Measurements from ENCODE around the gene CAPZB.

CAPZB gene

DNA sequence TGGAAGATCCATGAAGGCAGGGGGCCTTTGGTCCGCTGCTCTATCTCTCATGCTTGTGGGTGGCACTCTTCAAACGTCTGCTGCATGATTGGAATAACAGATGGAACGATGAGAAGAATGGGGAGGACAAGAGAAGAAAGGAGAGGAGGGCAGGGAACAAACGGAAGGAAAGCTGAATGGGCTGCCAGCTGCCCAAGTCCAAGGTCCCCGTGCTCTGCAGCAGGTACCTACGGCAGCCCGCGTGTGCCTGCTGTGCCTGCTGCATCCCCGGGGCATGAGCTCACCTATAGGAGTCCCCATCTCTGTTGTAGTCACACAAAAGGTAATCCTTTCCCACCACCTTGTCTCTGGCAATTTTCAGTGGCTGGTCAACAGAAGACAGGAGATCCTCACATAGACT, 100.1 kb downstream of the CAPZB start:
- no peak for DNase-seq (ENCODE audit: low spot score)

DNA sequence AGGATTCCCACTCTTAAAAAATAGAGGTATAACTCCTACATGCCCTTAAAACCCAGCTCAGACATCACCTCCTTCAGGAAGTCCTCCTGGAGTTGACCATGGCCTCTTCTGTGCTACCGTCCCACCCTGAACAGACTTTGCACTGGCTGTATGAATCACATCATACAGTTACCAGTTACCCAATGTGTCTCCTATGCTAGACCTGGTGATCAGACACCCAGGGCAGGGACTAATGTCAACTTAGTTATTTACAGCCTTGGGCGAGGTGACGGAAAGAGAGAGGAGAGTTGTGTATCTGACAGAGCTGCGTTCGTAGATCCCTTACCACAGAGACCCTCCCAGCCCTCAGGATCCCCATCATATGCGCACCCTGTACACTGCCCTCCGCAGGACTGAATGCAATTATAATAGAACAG, 100.6 kb downstream of the CAPZB start:
- DNase-seq (ENCODE audit: low spot score), result no peak

DNA sequence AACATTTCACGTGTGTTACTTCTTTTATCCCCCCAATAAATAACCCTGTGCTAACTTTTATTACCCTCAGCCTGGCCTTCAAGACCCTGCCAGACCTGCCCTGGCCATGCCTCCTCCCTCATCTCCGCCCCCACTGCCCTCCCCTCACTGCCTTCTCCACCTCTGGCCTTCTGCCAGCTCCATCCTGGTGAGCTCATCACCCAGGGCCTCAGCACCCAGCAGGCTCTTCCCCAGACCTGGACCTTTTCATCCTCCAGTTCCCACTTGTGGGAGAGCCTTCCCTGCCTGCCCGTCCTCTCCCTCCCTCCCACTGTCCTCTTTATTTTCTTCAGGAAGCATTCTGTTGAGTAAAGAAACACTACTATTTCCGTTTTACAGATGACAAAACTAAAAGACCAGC, 101.2 kb downstream of the CAPZB start:
- DNase-seq (ENCODE audit: low spot score), result no peak

DNA sequence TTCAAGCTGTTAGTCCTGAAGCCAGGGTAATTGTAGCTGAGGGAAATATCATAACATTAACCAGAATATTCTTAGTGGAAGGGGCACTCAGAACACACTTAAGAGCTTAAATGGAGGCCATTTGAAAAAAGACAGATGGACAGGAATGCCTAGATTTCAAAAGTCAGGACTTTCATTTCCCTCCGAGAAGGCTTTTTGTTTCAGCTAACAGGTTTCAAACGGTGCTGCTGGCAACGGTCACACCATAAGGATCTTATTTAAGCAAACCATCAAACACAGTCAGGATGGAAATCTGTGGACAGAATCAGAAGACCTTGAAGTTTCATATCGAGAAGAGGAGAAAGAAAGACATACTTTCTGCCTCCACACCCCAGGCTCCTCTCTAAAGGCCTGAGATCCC, 103.1 kb downstream of the CAPZB start:
- DNase-seq (ENCODE audit: low spot score), result no peak

DNA sequence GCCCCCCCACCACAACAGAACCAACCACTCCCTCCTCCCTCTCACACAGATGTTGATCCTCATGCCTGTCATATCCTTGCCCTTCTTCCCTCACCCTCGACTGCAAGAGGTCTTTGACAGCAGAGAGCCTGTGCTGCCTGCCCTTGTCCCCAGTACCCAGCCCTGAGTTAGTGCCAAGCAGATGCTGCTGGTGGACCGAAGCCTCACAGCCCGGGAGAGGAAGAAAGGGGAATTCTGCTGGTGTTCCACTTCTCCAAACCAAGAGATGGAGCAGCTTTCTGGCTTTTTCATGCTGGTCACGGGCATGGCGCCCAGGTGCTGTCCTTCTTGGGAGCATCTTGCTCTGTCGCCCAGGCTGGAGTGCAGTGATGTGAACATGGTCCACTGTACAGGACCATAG, 104.1 kb downstream of the CAPZB start:
- DNase-seq (ENCODE audit: low spot score), result no peak

DNA sequence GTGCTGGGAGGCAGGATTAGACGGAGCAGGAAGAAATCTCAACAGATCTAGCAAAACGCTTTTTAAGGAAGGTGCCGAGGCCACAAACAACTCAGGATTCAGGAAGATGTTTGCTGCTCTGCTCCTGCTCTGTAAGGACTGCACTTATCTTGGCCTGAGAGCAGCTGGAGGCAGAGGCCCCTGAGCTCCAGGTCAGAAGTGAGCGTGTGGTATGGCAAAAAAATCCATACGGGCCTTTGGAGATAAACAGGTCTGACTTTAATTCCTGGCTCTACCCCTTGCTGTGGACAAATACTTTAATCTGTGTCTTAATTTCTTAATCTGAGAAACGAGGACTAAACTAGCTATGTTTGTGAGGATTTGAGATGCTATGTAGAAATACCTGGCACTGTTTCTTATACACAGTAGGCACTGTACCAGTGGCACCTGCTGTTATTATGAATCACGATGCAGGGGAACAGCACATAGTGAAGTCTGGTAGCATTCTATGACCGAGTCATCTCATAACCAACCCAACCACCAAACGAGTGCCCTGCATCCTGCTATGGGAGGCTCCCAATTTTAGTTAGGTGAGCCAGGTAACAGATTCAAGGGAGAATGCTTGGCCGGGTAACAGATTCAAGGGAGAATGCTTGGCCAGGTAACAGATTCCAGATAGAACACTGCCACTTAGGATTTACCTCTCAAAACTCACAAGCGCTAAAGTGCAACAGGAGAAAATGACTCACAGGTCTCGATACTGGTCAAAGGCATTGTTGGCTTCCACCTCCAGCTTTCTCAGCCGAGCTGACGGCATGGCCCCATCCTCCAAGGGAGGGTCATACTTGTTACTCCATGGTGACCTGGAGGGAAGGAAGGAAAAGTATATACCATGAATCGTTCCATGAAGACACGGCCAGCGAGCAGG, 107.3 kb downstream of the CAPZB start:
- DNase-seq (ENCODE audit: low spot score), result no peak

DNA sequence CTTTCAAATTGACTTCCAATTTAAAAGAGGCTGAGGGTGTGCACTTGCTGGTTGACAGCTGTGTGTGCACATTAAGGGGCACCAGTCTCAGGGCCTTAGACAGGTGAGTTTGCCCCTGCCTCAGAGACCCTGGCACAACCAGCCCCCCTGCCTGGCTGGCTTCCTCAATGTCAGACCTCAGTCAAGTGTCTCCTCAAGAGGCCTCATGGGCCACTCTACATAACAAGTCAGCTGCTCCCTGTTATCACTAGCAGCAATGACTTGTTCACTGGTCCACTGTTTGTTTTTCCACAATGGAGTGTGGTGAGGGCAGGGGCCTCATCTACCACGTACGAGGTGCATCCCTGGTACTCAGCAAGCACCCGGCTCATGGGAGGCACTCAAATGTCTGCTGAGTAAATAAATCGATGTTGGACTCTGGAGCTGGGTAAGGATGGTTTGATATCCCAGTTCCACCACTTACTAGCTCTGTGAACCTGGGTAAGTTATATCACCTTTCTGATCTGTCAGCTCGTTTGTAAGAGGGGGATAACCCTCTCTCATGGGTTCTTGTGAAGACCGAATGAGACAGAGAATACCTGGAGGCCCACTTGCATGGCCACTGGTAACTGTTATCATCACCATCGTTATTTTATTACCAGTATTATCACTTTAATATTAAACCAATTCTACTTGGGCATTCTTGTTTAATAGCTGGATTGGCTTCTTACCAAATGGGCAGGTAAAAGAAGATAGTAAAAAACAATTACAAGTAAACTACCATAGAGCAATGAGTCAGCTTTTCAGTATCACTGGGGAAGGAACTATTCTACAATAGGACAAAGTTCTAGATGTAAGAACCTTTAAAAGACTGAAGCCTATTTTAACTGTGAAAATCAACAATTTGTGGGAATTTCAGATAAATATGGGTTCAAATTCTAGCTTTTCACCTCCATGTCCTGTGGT, 108.6 kb downstream of the CAPZB start:
- DNase-seq (ENCODE audit: low spot score), result no peak

DNA sequence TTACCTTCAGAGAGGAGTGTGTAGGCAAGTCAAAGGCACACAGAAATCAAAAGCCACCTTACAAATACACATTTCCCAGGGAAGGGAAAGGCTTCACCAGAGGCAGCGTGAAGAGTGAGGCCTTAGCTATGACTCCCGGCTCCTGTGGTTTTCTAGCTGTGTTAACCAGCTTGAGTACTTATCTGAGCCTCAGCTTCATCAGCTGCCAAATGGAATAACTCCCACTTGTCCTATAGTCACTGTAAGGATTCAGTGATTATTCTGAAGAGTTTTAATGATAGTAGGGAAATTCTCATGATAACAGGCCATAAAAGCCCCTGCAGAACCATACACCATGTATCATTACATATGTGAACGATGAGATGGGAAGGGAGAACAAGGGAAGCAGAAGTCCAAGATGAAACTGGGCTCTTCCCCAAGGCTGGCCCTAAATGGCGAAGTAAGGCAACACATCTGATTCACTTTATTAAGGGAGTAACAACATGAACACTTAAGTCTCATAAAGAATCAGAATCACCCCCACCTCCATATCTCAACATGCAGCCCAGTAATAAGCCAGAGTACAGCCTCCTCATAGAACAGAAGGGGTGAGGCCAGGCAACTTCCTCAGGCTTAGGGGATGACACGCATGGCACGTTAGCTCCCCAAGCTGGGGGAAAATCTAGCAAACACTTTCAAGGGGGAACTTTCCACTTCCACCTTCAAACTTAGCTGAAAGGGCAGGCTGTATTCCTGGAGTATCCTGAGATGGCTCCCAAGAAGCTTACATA, 109.5 kb downstream of the CAPZB start:
- no peak for DNase-seq (ENCODE audit: low spot score)

DNA sequence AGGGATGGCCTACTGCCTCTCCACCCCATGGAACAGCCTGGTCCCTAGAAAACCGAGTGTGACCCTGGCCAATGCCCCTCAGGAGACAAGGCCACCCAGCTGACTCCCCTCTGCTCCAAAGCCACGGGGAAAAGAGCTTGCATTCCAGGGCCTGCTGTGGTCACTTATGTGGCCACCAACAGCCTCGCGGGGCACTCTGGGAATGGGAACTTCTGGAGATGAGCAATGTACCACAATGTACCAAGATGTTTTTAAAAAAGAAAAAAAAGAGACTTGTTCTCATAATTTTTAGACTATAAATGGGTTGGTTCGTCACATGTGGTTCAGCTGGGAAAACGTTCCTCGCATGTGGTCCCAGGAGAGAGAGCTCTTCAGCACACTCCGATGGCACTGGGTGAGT, 110.4 kb downstream of the CAPZB start:
- no peak for DNase-seq (ENCODE audit: low spot score)

DNA sequence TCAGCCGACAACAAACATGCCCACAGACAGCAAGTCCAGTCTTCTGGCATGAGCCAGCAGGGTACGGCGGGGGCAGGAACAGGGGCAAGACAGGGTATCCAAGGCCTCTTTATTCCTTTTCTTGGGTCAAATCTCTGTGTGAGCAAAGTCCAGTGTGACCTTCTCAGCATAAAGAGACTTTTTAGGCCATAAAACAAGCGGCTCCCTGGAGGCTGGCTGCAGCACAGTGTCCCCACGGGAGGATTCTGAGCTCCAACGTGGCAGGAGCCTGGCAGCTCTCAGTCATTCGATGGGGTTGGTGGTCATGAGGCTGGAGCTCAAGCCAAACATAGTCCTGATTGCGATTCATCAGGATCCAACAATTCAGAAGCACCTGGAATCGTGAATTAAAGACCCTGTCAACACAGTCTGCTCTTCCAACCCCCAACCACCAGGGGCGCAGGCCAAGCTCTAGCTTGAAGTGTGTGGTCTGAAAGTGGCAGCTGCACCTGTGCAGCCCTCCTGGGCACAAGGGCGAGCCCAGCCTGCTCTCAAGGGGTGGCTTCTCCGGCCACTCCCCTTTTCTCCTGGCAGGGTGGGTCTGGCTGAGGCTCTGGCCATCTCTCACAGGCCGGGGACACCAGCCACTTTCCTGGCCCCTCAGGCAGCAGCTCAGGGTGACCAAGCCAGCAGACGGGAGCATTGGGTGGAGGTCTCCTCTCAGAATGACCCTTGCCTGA, 111.1 kb downstream of the CAPZB start:
- peak; percentile 51 for DNase-seq (ENCODE audit: low spot score)

DNA sequence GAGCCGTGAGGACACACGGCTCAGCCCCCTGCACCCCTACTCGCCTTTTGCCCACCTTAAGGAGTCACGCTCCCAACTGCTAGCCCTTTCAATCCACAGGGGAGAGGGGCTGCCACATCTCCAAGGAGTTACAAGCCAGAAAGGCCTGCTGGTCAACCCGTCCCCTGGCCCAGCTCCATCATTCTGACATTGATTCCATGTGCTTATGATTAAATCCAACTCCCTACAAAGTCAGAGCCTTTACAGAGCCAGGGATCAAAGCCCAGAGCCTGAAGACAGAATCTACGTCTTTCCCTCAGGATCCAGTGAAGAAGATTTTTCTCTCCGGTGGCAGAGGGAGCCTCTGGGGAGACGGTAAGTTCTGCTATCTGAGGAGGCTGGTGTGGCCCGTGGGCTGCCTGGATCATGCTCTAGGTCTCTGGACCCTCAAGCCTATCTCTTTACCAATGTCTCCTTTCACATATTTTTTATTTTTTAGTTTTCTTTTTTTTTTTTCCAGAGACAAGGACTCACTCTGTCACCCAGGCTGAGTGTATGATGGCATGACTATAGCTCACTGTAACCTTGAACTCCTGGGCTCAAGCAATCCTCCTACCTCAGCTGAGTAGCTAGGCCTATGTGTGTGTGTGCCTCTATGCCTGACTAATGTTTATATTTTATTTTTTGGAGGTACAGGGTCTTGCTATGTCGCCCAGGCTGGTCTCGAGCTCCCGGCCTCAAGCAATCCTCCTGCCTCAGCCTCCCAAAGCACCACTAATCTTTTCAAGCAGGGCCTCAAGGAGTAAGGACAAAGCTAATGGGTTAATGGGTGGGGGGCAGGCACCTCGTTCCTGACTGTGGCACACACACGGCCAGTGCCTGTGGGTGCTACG, 111.9 kb downstream of the CAPZB start:
- DNase-seq (ENCODE audit: low spot score), result no peak

DNA sequence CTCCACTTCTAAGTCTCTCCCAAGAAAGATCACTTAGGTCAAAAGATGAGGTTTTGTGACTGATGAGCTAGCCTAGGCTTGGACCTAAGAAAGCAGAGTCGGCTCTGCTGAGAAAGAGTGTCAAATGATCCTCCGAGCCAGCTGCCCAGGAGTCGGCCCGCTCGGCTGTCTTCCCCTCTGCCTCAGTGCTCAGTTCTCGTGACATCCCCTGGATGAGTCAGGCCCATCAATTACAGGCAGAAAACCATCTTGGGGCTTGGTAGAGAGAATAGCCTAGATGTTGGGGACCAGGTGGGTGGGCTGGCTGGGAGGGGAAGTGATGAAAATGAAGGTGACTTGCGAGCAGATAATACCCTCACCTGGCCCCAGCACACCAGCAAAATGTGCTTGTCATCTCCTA, 112.7 kb downstream of the CAPZB start:
- no peak for DNase-seq (ENCODE audit: low spot score)

DNA sequence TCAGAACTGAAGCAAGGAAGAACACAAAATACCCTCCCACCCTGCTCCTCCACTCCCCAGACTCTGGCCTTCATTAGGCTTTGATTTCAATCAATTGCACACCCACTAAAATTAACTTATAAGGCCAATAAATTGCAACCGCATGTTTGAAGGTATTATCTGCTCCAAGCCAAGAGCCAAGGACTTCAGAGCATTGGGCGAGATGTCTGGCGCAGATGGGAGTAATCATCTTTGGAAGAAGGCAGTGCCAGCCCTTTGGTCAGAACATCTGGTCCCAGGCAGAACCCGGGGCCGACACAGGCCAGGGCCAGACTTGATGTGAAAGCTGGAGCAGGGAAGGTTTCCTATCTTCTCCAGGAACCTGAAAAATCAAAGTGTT, 113.2 kb downstream of the CAPZB start:
- no peak for DNase-seq (ENCODE audit: low spot score)

DNA sequence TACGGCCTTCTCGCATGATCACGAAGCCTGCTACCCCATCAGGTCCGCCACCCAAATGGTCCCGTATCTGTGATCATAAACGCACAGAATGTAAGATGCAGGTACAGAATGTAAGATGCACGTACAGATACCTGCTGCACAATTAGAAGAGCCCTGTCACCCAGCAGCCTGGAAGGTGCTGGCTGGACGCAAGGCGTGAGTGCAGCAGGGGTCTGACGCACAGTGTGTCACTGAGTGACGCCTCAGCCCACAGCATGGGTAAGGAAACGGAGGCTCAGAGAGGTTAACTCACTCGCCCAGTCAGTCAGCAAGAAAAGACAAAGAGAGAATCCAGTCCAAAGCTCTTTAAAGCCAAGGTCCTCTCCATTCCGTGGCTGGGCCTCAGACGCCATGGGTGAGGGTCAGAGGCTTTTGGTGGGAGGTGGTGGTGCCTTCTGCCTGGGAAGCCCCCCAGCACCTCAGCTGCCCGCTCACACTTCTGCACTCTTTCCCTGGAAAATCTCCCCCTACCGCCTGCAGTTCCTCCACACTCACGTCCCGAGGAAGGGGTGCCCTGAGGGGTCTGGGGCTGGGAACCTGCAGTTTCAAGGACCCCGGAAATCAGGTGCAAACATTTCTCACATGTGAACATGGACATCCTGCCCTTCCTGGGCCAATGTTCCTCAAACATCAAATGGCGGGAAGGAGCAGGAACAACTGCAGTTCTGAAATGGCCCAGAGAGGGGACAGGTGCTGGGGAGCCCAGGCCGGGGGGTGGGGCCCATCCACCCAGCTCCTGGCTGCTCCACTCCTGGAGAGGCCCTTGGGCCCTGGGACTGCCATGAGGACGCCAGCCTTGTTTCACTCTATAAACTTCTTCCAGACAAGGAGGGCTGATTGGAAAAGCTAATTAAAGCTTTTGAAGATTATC, 113.9 kb downstream of the CAPZB start:
- DNase-seq (ENCODE audit: low spot score), result no peak

DNA sequence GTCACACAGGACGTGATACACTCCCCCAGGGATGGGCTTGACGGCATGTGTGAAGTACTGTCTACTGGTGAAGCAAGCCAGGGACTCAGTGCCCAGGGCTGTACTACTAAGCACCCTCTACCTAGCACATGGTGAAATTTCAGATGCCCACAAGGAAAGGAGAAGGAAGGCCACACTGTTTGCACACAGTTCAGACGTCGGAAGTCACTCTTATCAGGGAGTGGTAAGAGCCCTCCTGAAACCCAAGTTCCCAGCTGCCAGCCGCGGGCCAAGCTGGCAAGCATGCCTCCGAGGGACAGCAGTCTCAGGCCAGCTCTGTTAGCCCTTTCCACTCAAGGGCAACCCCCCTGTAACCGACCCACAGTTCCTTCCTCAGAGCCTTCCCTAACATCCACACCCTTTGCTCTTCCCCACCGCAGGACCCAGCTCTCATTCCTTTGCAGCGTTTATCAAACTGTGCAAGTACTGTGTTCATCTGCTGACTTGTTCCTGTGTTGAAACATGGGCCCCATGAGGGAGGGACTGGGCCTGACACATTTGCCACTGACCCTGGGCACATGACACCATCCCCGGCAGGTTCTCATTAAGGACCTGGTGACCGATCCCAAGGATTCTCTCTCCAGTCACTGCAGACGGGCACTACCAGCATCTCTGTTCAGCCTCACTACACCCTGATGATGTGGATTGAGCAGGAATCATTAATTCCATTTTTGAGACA, 114.7 kb downstream of the CAPZB start:
- no peak for DNase-seq (ENCODE audit: low spot score)

DNA sequence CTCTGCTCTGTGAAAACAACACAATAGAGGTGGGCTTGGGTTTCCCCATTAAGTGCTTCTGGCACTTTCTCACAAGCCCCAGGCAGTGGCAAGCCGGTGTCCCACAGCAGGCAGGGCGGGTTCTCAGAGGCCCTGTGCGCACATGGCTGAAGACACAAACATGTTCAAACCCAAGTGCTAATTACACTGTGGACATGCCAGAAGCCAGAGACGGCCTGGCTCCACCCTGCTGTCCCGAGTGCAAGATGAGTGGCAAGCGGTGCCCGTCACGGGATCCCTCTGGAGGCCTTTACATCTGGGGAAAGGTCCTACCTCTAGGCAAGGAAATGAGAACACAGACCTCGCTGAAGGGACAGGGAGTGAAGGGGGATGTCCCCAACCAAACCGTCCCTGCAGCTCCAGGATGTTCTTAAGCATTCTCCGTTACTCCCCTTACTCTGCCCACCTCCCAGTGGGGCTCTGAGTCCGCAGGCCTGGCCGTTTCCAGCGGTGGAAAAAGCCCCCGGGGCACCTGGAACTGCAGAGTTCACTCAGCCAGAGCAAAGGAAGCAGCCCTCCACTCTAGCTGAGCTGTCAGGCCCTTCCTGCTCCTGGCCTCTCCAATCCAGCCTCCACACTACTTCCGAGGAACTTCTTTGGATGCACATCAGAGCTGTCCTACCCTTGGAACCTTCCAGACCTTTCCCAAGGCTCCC, 115.8 kb downstream of the CAPZB start:
- no peak for DNase-seq (ENCODE audit: low spot score)

DNA sequence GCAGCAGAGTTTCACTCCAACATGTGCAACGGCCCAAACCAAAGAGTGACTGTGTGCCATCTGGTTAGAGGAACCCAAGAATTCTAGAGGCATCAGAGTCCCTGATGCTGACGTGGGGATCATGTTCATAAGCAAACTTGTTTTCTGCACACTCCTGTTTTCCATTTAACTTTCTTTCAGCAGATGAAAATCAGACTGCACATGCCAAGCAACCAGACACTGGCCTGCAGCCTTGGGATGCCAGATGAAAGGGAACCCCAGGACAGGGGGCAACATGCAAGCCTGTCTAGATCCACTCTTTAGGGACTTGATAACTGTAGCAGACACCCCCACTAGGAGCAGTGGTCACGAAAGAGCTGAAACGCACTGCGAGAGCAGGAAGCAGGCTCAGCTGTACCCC, 116.4 kb downstream of the CAPZB start:
- DNase-seq (ENCODE audit: low spot score), result no peak

DNA sequence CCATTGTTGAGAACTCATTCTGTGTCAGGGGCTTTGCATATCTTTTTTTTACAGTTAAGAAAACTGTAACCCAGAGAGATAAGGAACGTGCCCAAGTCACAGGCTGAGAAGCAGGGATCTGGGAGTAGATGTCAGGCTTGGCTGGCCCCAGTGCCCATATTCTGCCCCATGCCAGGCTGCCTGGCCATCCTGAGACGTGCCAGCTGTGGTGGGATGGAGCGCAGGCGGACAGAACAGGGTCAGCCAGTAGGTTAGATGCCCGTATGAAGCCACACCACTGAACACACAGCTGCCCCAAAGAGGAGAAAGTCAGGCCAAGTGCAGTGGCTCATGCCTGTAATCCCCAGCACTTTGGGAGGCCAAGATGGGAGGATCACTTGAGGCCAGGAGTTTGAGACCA, 117.3 kb downstream of the CAPZB start:
- DNase-seq (ENCODE audit: low spot score), result no peak
